ENCODE data around the gene CMTM1.
A peak's percentile ranks its signal among the peaks of the same experiment; 100 is the strongest.

Gene CMTM1

GRCh38 chr16:66548068-66548467, 18.2 kb upstream of the CMTM1 start:
- Histone ChIP-seq H3K27ac (ENCODE audit: low read depth, low read length) (no peak overlapping the region), H3K9me2 (replicated peaks; ENCODE audit: control insufficient read depth, low read length) (no peaks in the 10 kb centered on the region), H3K9me3 (ENCODE audit: control insufficient read depth, insufficient read depth, low read length) (no peaks in the 10 kb centered on the region), H3K36me3 (ENCODE audit: control insufficient read depth, low read length) (no peaks in the 10 kb centered on the region), H3F3A (ENCODE audit: control insufficient read depth, insufficient read depth) (peaks cover 20% of the 10 kb centered on the region), H3K79me2 (ENCODE audit: control insufficient read depth, low read length) (peaks cover 6% of the 10 kb centered on the region), H3K4me1 (ENCODE audit: control insufficient read depth, low read length) (peaks cover 97% of the 10 kb centered on the region), H3K4me2 (ENCODE audit: low read length) (no peak overlapping the region), H3K27me3 (ENCODE audit: control insufficient read depth, low read length) (no peaks in the 10 kb centered on the region), H4K20me1 (ENCODE audit: control insufficient read depth, insufficient read depth, low read depth, low read length) (no peaks in the 10 kb centered on the region), H3K4me3 (ENCODE audit: low read length) (no peak overlapping the region)
- TF ChIP-seq EZH2phosphoT487 (IDR thresholded peaks at IDR 0.05; ENCODE audit: borderline replicate concordance, low read length) (no peak), CTCF (IDR thresholded peaks at IDR 0.05; ENCODE audit: low read depth, low read length, poor library complexity, severe bottlenecking) (no peak)

GRCh38 chr16:66548868-66549267, 17.4 kb upstream of the CMTM1 start:
- Histone ChIP-seq H3F3A (ENCODE audit: control insufficient read depth, insufficient read depth) (peaks cover 20% of the 10 kb centered on the region), H3K27me3 (ENCODE audit: control insufficient read depth, low read length) (no peaks in the 10 kb centered on the region), H3K9me3 (ENCODE audit: control insufficient read depth, insufficient read depth, low read length) (no peaks in the 10 kb centered on the region), H3K36me3 (ENCODE audit: control insufficient read depth, low read length) (peaks cover 4% of the 10 kb centered on the region), H3K79me2 (ENCODE audit: control insufficient read depth, low read length) (peaks cover 14% of the 10 kb centered on the region), H3K27ac (ENCODE audit: low read depth, low read length) (peak overlapping the region; percentile 25), H3K4me2 (ENCODE audit: low read length) (peak overlapping the region; percentile 61), H3K4me3 (ENCODE audit: low read length) (peak overlapping the region; percentile 70), H3K4me1 (ENCODE audit: control insufficient read depth, low read length) (peaks cover 97% of the 10 kb centered on the region), H4K20me1 (ENCODE audit: control insufficient read depth, insufficient read depth, low read depth, low read length) (no peaks in the 10 kb centered on the region), H3K9me2 (replicated peaks; ENCODE audit: control insufficient read depth, low read length) (no peaks in the 10 kb centered on the region)
- TF ChIP-seq EZH2phosphoT487 (IDR thresholded peaks at IDR 0.05; ENCODE audit: borderline replicate concordance, low read length) (no peak), CTCF (IDR thresholded peaks at IDR 0.05; ENCODE audit: low read depth, low read length, poor library complexity, severe bottlenecking) (no peak)

- Histone ChIP-seq H3K36me3 (ENCODE audit: control insufficient read depth, low read length) (peaks cover 9% of the 10 kb centered on the region), H3K27me3 (ENCODE audit: control insufficient read depth, low read length) (no peaks in the 10 kb centered on the region), H3K27ac (ENCODE audit: low read depth, low read length) (peak within 1 kb of the TSS; percentile 25), H3K79me2 (ENCODE audit: control insufficient read depth, low read length) (peaks cover 20% of the 10 kb centered on the region), H4K20me1 (ENCODE audit: control insufficient read depth, insufficient read depth, low read depth, low read length) (no peaks in the 10 kb centered on the region), H3K4me3 (ENCODE audit: low read length) (peak within 1 kb of the TSS; percentile 70), H3F3A (ENCODE audit: control insufficient read depth, insufficient read depth) (peaks cover 14% of the 10 kb centered on the region), H3K9me3 (ENCODE audit: control insufficient read depth, insufficient read depth, low read length) (no peaks in the 10 kb centered on the region), H3K4me1 (ENCODE audit: control insufficient read depth, low read length) (peaks cover 97% of the 10 kb centered on the region), H3K9me2 (replicated peaks; ENCODE audit: control insufficient read depth, low read length) (no peaks in the 10 kb centered on the region), H3K4me2 (ENCODE audit: low read length) (peak within 1 kb of the TSS; percentile 61)
- peak; percentile 30 for TF ChIP-seq CTCF (IDR thresholded peaks at IDR 0.05; ENCODE audit: low read depth, low read length, poor library complexity, severe bottlenecking)
- TF ChIP-seq EZH2phosphoT487 (IDR thresholded peaks at IDR 0.05; ENCODE audit: borderline replicate concordance, low read length): no peak
Observed at GRCh38 chr16:66549284-66550131, 16.7 kb upstream of the CMTM1 start, which contains the start of gene TK2. TK2 (minus strand) TSS chr16:66550122; CDS start chr16:66550061, 61 bp downstream.
